Mesendoderm (in vitro differentiated cells): ENCODE measurements around the gene TMEM150B.

Experiments
- DNase-seq: peaks from one replicate; pipeline ENCODE4 v3.0.0; 2013
- H2AK5ac ChIP-seq: 2 replicates; pipeline ENCODE4 v1.6.1; 2013; ENCODE audit warnings: low read length, inconsistent platforms
- H2BK120ac ChIP-seq: 2 replicates; pipeline ENCODE4 v1.6.1; 2013; ENCODE audit warnings: low read depth, mild to moderate bottlenecking, low read length, moderate library complexity, mixed read lengths
- H2BK15ac ChIP-seq: replicated peaks from 2 replicates; pipeline ENCODE4 v1.6.1; 2013; ENCODE audit warnings: low read depth, mild to moderate bottlenecking, moderate library complexity
- H2BK5ac ChIP-seq: 2 replicates; pipeline ENCODE4 v1.6.1; 2013; ENCODE audit warnings: low read length, inconsistent platforms
- H3K18ac ChIP-seq: 2 replicates; pipeline ENCODE4 v1.6.1; 2013; ENCODE audit warnings: mild to moderate bottlenecking, low read length, mixed read lengths
- H3K23ac ChIP-seq: one replicate; pipeline ENCODE4 v1.6.1; 2013; ENCODE audit warnings: low read length
- H3K27ac ChIP-seq: 2 replicates; pipeline ENCODE4 v1.5.1; 2013; ENCODE audit warnings: low read depth, mild to moderate bottlenecking, inconsistent platforms, low read length, moderate library complexity
- H3K27me3 ChIP-seq: 2 replicates; pipeline ENCODE4 v1.6.1; 2013; ENCODE audit warnings: low read length, control low read depth, mild to moderate bottlenecking, inconsistent platforms; ENCODE audit not compliant: insufficient read depth, poor library complexity
- H3K36me3 ChIP-seq: 2 replicates; pipeline ENCODE4 v1.6.1; 2013; ENCODE audit warnings: low read length, inconsistent platforms; ENCODE audit not compliant: control insufficient read depth, insufficient read depth
- H3K4ac ChIP-seq: one replicate; pipeline ENCODE4 v1.6.1; 2013; ENCODE audit warnings: low read depth, mild to moderate bottlenecking, low read length, moderate library complexity
- H3K4me1 ChIP-seq: 2 replicates; pipeline ENCODE4 v1.6.1; 2013; ENCODE audit warnings: low read depth, low read length, inconsistent platforms; ENCODE audit not compliant: control insufficient read depth
- H3K4me2 ChIP-seq: 2 replicates; pipeline ENCODE4 v1.6.1; 2013; ENCODE audit warnings: low read length
- H3K4me3 ChIP-seq: 2 replicates; pipeline ENCODE4 v1.5.1; 2013; ENCODE audit warnings: mild to moderate bottlenecking, low read length
- H3K56ac ChIP-seq: one replicate; pipeline ENCODE4 v1.6.1; 2013; ENCODE audit warnings: low read length
- H3K79me1 ChIP-seq: 2 replicates; pipeline ENCODE4 v1.6.1; 2013; ENCODE audit warnings: low read length, inconsistent platforms
- H3K79me2 ChIP-seq: 2 replicates; pipeline ENCODE4 v1.6.1; 2013; ENCODE audit warnings: mild to moderate bottlenecking, low read length; ENCODE audit not compliant: control insufficient read depth, insufficient read depth
- H3K9ac ChIP-seq: 2 replicates; pipeline ENCODE4 v1.6.1; 2013; ENCODE audit warnings: low read length, inconsistent platforms
- H4K5ac ChIP-seq: one replicate; pipeline ENCODE4 v1.6.1; 2013; ENCODE audit warnings: low read length
- H4K8ac ChIP-seq: one replicate; pipeline ENCODE4 v1.6.1; 2013; ENCODE audit warnings: low read depth, mild to moderate bottlenecking, control low read depth, low read length, moderate library complexity
- WGBS: extraction: QIAGEN DNeasy Blood & Tissue Kit; methylation state at CpG from one replicate; pipeline ENCODE4 v1.1.7; 2013; ENCODE audit warnings: low lambda C conversion rate, missing lambda C conversion rate; ENCODE audit not compliant: insufficient coverage; ENCODE audit errors: extremely low coverage; 5-methylcytosine and 5-hydroxymethylcytosine counted together

TMEM150B gene

GRCh38 chr19:55277494-55277893 is 47.6 kb downstream of the TMEM150B start:
- no peak overlapping the region for H4K5ac ChIP-seq
- peaks cover 3% of the 10 kb centered on the region for H3K79me1 ChIP-seq
- no peak overlapping the region for H3K27ac ChIP-seq
- H2BK5ac ChIP-seq, result no peak overlapping the region
- H2BK120ac ChIP-seq, result no peak overlapping the region
- no peak overlapping the region for H3K23ac ChIP-seq
- no peak overlapping the region for H3K18ac ChIP-seq
- no CpG with 5 or more reads among the region's 17 CpGs for WGBS
- no peaks in the 10 kb centered on the region for H3K36me3 ChIP-seq
- no peak overlapping the region for H4K8ac ChIP-seq
- peaks cover 2% of the 10 kb centered on the region for H3K4me1 ChIP-seq
- no peaks in the 10 kb centered on the region for H3K27me3 ChIP-seq
- no peak overlapping the region for H3K4ac ChIP-seq
- H3K9ac ChIP-seq, result no peak overlapping the region
- no peak overlapping the region for H3K56ac ChIP-seq
- DNase-seq, result no peak
- H3K79me2 ChIP-seq, result no peaks in the 10 kb centered on the region
- H2BK15ac ChIP-seq, result no peak overlapping the region
- no peak overlapping the region for H3K4me2 ChIP-seq
- H2AK5ac ChIP-seq, result no peak overlapping the region
- no peak overlapping the region for H3K4me3 ChIP-seq

- Histone ChIP-seq H4K8ac (no peak overlapping the region), H3K27me3 (no peaks in the 10 kb centered on the region), H2BK15ac (no peak overlapping the region), H3K4me1 (peaks cover 2% of the 10 kb centered on the region), H2BK5ac (no peak overlapping the region), H3K18ac (no peak overlapping the region), H3K79me1 (peaks cover 3% of the 10 kb centered on the region), H3K4me3 (no peak overlapping the region), H4K5ac (no peak overlapping the region), H3K27ac (no peak overlapping the region), H2AK5ac (no peak overlapping the region), H3K79me2 (no peaks in the 10 kb centered on the region), H3K56ac (no peak overlapping the region), H3K4ac (no peak overlapping the region), H2BK120ac (no peak overlapping the region), H3K36me3 (no peaks in the 10 kb centered on the region), H3K23ac (no peak overlapping the region), H3K9ac (no peak overlapping the region), H3K4me2 (no peak overlapping the region)
- DNase-seq, result no peak
- WGBS, result no CpG with 5 or more reads among the region's 15 CpGs
Measured at GRCh38 chr19:55276720-55277430, 48.3 kb downstream of the TMEM150B start.

GRCh38 chr19:55275851-55276719 is 49.1 kb downstream of the TMEM150B start:
- Histone ChIP-seq H3K36me3 (no peaks in the 10 kb centered on the region), H4K5ac (no peak overlapping the region), H3K18ac (no peak overlapping the region), H3K4ac (no peak overlapping the region), H3K27me3 (no peaks in the 10 kb centered on the region), H3K79me1 (peaks cover 3% of the 10 kb centered on the region), H2BK120ac (no peak overlapping the region), H3K56ac (no peak overlapping the region), H4K8ac (no peak overlapping the region), H2BK5ac (no peak overlapping the region), H3K4me2 (no peak overlapping the region), H2AK5ac (no peak overlapping the region), H2BK15ac (no peak overlapping the region), H3K4me1 (peaks cover 2% of the 10 kb centered on the region), H3K4me3 (no peak overlapping the region), H3K27ac (no peak overlapping the region), H3K23ac (no peak overlapping the region), H3K79me2 (no peaks in the 10 kb centered on the region), H3K9ac (no peak overlapping the region)
- DNase-seq, result no peak
- no CpG with 5 or more reads among the region's 17 CpGs for WGBS

GRCh38 chr19:55273978-55274707 is 51.0 kb downstream of the TMEM150B start:
- no peak overlapping the region for H3K27ac ChIP-seq
- no peak overlapping the region for H3K56ac ChIP-seq
- H3K79me1 ChIP-seq, result peaks cover 2% of the 10 kb centered on the region
- no peaks in the 10 kb centered on the region for H3K27me3 ChIP-seq
- no peak overlapping the region for H2BK120ac ChIP-seq
- H3K4me1 ChIP-seq, result peaks cover 2% of the 10 kb centered on the region
- H4K5ac ChIP-seq, result no peak overlapping the region
- no peak overlapping the region for H2BK15ac ChIP-seq
- H3K23ac ChIP-seq, result no peak overlapping the region
- no peak overlapping the region for H4K8ac ChIP-seq
- H2BK5ac ChIP-seq, result no peak overlapping the region
- no peak overlapping the region for H3K4me2 ChIP-seq
- H3K4ac ChIP-seq, result no peak overlapping the region
- H3K36me3 ChIP-seq, result no peaks in the 10 kb centered on the region
- H2AK5ac ChIP-seq, result no peak overlapping the region
- H3K79me2 ChIP-seq, result no peaks in the 10 kb centered on the region
- no peak overlapping the region for H3K4me3 ChIP-seq
- no peak for DNase-seq
- no peak overlapping the region for H3K18ac ChIP-seq
- H3K9ac ChIP-seq, result no peak overlapping the region
- no CpG with 5 or more reads among the region's 36 CpGs for WGBS

GRCh38 chr19:55272142-55272541 is 53.0 kb downstream of the TMEM150B start:
- Histone ChIP-seq H3K79me2 (no peaks in the 10 kb centered on the region), H2BK15ac (no peak overlapping the region), H3K27me3 (no peaks in the 10 kb centered on the region), H4K8ac (no peak overlapping the region), H3K23ac (no peak overlapping the region), H3K4me1 (no peaks in the 10 kb centered on the region), H2AK5ac (no peak overlapping the region), H3K9ac (no peak overlapping the region), H3K79me1 (no peaks in the 10 kb centered on the region), H3K4ac (no peak overlapping the region), H3K18ac (no peak overlapping the region), H3K56ac (no peak overlapping the region), H3K4me2 (no peak overlapping the region), H3K4me3 (no peak overlapping the region), H2BK5ac (no peak overlapping the region), H3K27ac (no peak overlapping the region), H3K36me3 (no peaks in the 10 kb centered on the region), H2BK120ac (no peak overlapping the region), H4K5ac (no peak overlapping the region)
- WGBS, result no CpG with 5 or more reads among the region's 18 CpGs
- DNase-seq, result no peak
